Keratinocyte (primary cell): Measurements from ENCODE around the gene MEOX1. TPM values are rescaled to one million over a fixed set of nuclear protein-coding genes. Genes with fewer than 3 reads are reported as not detected.

ENCODE experiments used
- DNase-seq: peaks from one replicate; pipeline ENCODE4 v3.0.0-alpha.2; 2011; ENCODE audit warnings: low read depth, missing footprints, low spot score
- FAIRE-seq: peaks from 2 replicates; lab custom pipeline; 2011; peaks lifted over from hg19 to GRCh38; lab: Jason Lieb, UNC
- H2AFZ ChIP-seq: 2 replicates; pipeline ENCODE4 v1.6.0; 2012; ENCODE audit warnings: low read length, control low read depth, inconsistent platforms; ENCODE audit not compliant: control insufficient read depth
- H3K27ac ChIP-seq: 2 replicates; pipeline ENCODE4 v1.5.1; 2011; ENCODE audit warnings: low read length; ENCODE audit not compliant: control insufficient read depth, insufficient read depth
- H3K27me3 ChIP-seq: 3 replicates; pipeline ENCODE4 v1.6.0; 2011; ENCODE audit warnings: low read length; ENCODE audit not compliant: control insufficient read depth, insufficient read depth; ENCODE audit errors: extremely low read depth
- H3K36me3 ChIP-seq, 2 experiments: 2 replicates in 1 of 2; 3 replicates in 1 of 2; pipeline ENCODE4 v1.5.1; 2011; ENCODE audit warnings: low read length in 2 of 2, mild to moderate bottlenecking in 1 of 2; ENCODE audit not compliant: control insufficient read depth in 2 of 2, insufficient read depth in 2 of 2; ENCODE audit errors: extremely low read depth in 1 of 2
- H3K4me1 ChIP-seq: 3 replicates; pipeline ENCODE4 v1.5.1; 2011; ENCODE audit warnings: low read length; ENCODE audit not compliant: control insufficient read depth, insufficient read depth; ENCODE audit errors: extremely low read depth
- H3K4me2 ChIP-seq: 3 replicates; pipeline ENCODE4 v1.6.0; 2011; ENCODE audit warnings: low read depth, low read length; ENCODE audit not compliant: control insufficient read depth, insufficient read depth; ENCODE audit errors: extremely low read depth
- H3K4me3 ChIP-seq, 3 experiments: fragments of 200-600 bp in 1 of 3; sonication (generic) in 1 of 3; 2 replicates in 2 of 3; 3 replicates in 1 of 3; pipeline ENCODE4 v1.5.1; 2011 to 2016; ENCODE audit warnings: low read length in 3 of 3, mild to moderate bottlenecking in 3 of 3, control low read depth in 2 of 3, inconsistent platforms in 1 of 3, low read depth in 1 of 3, mixed read lengths in 1 of 3, mixed run types in 1 of 3, moderate library complexity in 1 of 3; ENCODE audit not compliant: control insufficient read depth in 2 of 3, insufficient read depth in 2 of 3; ENCODE audit errors: extremely low read depth in 1 of 3
- H3K79me2 ChIP-seq: 2 replicates; pipeline ENCODE4 v1.6.0; 2012; ENCODE audit warnings: low read length; ENCODE audit not compliant: control insufficient read depth, insufficient read depth
- H3K9ac ChIP-seq: 3 replicates; pipeline ENCODE4 v1.6.0; 2011; ENCODE audit warnings: low read length; ENCODE audit not compliant: control insufficient read depth, insufficient read depth; ENCODE audit errors: extremely low read depth
- H3K9me1 ChIP-seq: 3 replicates; pipeline ENCODE4 v1.6.0; 2011; ENCODE audit warnings: low read length; ENCODE audit not compliant: control insufficient read depth, insufficient read depth; ENCODE audit errors: extremely low read depth
- H3K9me3 ChIP-seq: 2 replicates; pipeline ENCODE4 v1.5.1; 2012; ENCODE audit warnings: low read depth, low read length; ENCODE audit not compliant: control insufficient read depth
- H4K20me1 ChIP-seq: 3 replicates; pipeline ENCODE4 v1.6.0; 2011; ENCODE audit warnings: low read length; ENCODE audit not compliant: control insufficient read depth, insufficient read depth; ENCODE audit errors: extremely low read depth
- CTCF ChIP-seq, 3 experiments: IDR thresholded peaks in 1 of 3; conservative IDR thresholded peaks in 1 of 3; optimal IDR thresholded peaks in 1 of 3; 2 replicates in 2 of 3; 3 replicates in 1 of 3; pipeline versions ENCODE3 to v1.5.1; 2011; ENCODE audit warnings: low read length in 3 of 3, mild to moderate bottlenecking in 3 of 3, moderate library complexity in 2 of 3, control low read depth in 1 of 3, inconsistent platforms in 1 of 3; ENCODE audit not compliant: insufficient read depth in 2 of 3; ENCODE audit errors: extremely low read depth in 1 of 3
- EZH2 ChIP-seq: IDR thresholded peaks from one replicate; pipeline ENCODE4 v1.6.1; 2012; ENCODE audit warnings: inconsistent platforms, mild to moderate bottlenecking, low read length, moderate library complexity
- dilution Hi-C: fragments of 300-500 bp; cut with MboI; formaldehyde crosslinking; loops from one replicate; pipeline ENCODE4 v1.7.0; 2020; ENCODE audit warnings: low sequenced_read_pairs; ENCODE audit not compliant: extremely low pct_ligation_motif_present
- polyA plus RNA-seq, 5 experiments: library from polyadenylated mRNA; depleted of rRNA in 3 of 5; stranded (reverse) in 3 of 5; stranded (forward) in 1 of 5; unstranded in 1 of 5; fragments of >200 nt; gene quantifications; 1 replicate in 1 of 5; 2 replicates in 3 of 5; 3 replicates in 1 of 5; pipeline versions ENCODE4 v1.2.1 to v1.2.3, GENCODE V29; 2011 to 2012; ENCODE audit warnings: missing spikeins in 2 of 5, low read depth in 1 of 5, low replicate concordance in 1 of 5

MEOX1 gene
- polyA plus RNA-seq, 1 donor (not counting 4 experiments of a cell fraction or from before 2014, with no cell fraction given) = 0.08 TPM

- no peaks in the 10 kb centered on the region for H3K9me3 ChIP-seq
- no peak for DNase-seq
- dilution Hi-C loops = no loop called here
- H3K4me3 ChIP-seq = no peak overlapping the region
- H3K27me3 ChIP-seq = no peaks in the 10 kb centered on the region
- H3K4me2 ChIP-seq = no peak overlapping the region
- no peak overlapping the region for H3K27ac ChIP-seq
- no peaks in the 10 kb centered on the region for H3K9me1 ChIP-seq
- no peak overlapping the region for H2AFZ ChIP-seq
- H3K79me2 ChIP-seq = no peaks in the 10 kb centered on the region
- peaks cover 15% of the 10 kb centered on the region for H3K4me1 ChIP-seq
- H3K9ac ChIP-seq = no peak overlapping the region
- TF ChIP-seq CTCF (optimal IDR thresholded peaks at IDR 0.05 in 1 of 3, IDR thresholded peaks at IDR 0.05 in 1 of 3, conservative IDR thresholded peaks at IDR 0.05 in 1 of 3; ENCODE audit: extremely low read depth in 1 of 3, insufficient read depth in 2 of 3, low read length in 3 of 3) (no peak), EZH2 (no peak)
- FAIRE-seq = no peak
- no peaks in the 10 kb centered on the region for H4K20me1 ChIP-seq
- no peaks in the 10 kb centered on the region for H3K36me3 ChIP-seq
Measured at GRCh38 chr17:43620147-43620546, 41.6 kb downstream of the MEOX1 start.

DNA sequence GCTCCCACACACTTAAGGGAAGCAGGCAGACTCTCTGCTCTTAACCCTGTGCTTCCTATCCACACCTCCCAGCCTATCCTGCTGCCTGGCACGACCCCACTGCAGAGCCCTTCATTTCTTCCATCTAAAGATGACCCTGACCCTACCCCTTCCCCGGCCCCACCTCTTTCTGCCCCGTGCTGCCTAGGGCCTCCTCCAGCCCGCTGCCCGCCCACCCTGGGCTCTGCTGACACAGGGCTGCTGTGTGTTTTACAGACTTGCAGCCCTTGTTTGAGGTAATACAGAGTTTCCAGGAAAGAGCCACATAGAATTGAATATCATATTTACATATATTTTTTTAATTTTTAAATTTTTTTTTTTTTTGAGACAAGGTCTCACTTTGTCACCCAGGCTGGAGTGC lies 42.0 kb downstream of the MEOX1 start:
- Histone ChIP-seq H3K36me3 (no peaks in the 10 kb centered on the region), H4K20me1 (no peaks in the 10 kb centered on the region), H3K79me2 (no peaks in the 10 kb centered on the region), H3K4me2 (no peak overlapping the region), H2AFZ (no peak overlapping the region), H3K27ac (no peak overlapping the region), H3K9me1 (no peaks in the 10 kb centered on the region), H3K9ac (no peak overlapping the region), H3K27me3 (no peaks in the 10 kb centered on the region), H3K4me3 (no peak overlapping the region), H3K4me1 (peaks cover 20% of the 10 kb centered on the region), H3K9me3 (no peaks in the 10 kb centered on the region)
- no peak for TF ChIP-seq EZH2
- TF ChIP-seq CTCF (optimal IDR thresholded peaks at IDR 0.05 in 1 of 3, IDR thresholded peaks at IDR 0.05 in 1 of 3, conservative IDR thresholded peaks at IDR 0.05 in 1 of 3; ENCODE audit: extremely low read depth in 1 of 3, insufficient read depth in 2 of 3, low read length in 3 of 3) = no peak
- dilution Hi-C loops = no loop called here
- FAIRE-seq (no peak), DNase-seq (no peak)
